ENCODE results near the gene ITIH6. TPM values are rescaled to one million over a fixed set of nuclear protein-coding genes. Genes with fewer than 3 reads are reported as not detected.

ITIH6 gene
- total RNA-seq, 4 donors from 2014 or later: not detected

DNA sequence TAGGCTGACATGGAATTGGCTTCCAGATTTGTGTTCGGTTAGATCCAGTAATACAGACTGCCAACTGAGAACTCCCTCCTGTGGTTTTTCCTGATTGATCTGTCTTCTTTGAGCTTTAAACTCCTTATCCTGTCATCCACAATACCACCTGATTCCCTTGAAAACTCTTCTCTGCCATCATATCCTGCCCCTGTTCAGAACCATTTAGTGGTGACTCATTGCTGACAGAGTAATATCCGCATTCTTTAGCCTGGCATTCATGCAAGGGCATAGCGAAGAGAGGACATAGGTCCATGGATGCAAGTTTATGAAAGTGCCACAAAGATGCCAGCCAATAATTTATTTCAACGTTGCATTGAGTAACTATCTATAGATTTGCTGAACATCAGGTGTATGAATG, 76.6 kb downstream of the ITIH6 start:
- 88% methylated on average over 4 of the region's 4 CpGs; no CpG with 5 or more reads in 1 of the 2 donors for WGBS, 2 donors (ENCODE audit: low coverage in 1 of 2)
- Histone ChIP-seq H3K4me3 (no peak overlapping the region), H3K27me3 (no peaks in the 10 kb centered on the region), H3K9me3 (no peaks in the 10 kb centered on the region), H3K36me3 (no peaks in the 10 kb centered on the region), H3K4me1 (no peaks in the 10 kb centered on the region), H3K27ac (no peak overlapping the region)
- DNase-seq: no peak
- intact Hi-C loops (cut with DNase I; ENCODE audit: low total_unique reads): no loop called here
- TF ChIP-seq, protein P1, sequence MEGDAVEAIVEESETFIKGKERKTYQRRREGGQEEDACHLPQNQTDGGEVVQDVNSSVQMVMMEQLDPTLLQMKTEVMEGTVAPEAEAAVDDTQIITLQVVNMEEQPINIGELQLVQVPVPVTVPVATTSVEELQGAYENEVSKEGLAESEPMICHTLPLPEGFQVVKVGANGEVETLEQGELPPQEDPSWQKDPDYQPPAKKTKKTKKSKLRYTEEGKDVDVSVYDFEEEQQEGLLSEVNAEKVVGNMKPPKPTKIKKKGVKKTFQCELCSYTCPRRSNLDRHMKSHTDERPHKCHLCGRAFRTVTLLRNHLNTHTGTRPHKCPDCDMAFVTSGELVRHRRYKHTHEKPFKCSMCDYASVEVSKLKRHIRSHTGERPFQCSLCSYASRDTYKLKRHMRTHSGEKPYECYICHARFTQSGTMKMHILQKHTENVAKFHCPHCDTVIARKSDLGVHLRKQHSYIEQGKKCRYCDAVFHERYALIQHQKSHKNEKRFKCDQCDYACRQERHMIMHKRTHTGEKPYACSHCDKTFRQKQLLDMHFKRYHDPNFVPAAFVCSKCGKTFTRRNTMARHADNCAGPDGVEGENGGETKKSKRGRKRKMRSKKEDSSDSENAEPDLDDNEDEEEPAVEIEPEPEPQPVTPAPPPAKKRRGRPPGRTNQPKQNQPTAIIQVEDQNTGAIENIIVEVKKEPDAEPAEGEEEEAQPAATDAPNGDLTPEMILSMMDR (IDR thresholded peaks at IDR 0.05): no peak
- no peak for TF ChIP-seq EP300 (IDR thresholded peaks at IDR 0.05; ENCODE audit: low read depth)
- no peak for TF ChIP-seq POLR2AphosphoS5 (IDR thresholded peaks at IDR 0.05)
- no peak for TF ChIP-seq POLR2A (IDR thresholded peaks at IDR 0.05)
- in situ Hi-C loops (cut with MboI; ENCODE audit: low pct_ligation_motif_present in 1 of 4, low pct_unique_long_range_greater_than_20kb in 1 of 4, low sequenced_read_pairs in 3 of 4): no loop called here

GRCh38 chrX:54715621-54716020, 82.4 kb downstream of the ITIH6 start:
- WGBS, 2 donors (ENCODE audit: low coverage in 1 of 2): 48% methylated on average over 1 of the region's 1 CpG; no CpG with 5 or more reads in 1 of the 2 donors
- no peak overlapping the region for H3K27ac ChIP-seq
- in situ Hi-C loops (cut with MboI; ENCODE audit: low pct_ligation_motif_present in 1 of 4, low pct_unique_long_range_greater_than_20kb in 1 of 4, low sequenced_read_pairs in 3 of 4): no loop called here
- TF ChIP-seq, protein P1 (IDR thresholded peaks at IDR 0.05): no peak
- TF ChIP-seq POLR2AphosphoS5 (IDR thresholded peaks at IDR 0.05) (no peak), POLR2A (IDR thresholded peaks at IDR 0.05) (no peak), EP300 (IDR thresholded peaks at IDR 0.05; ENCODE audit: low read depth) (no peak)
- H3K36me3 ChIP-seq: no peaks in the 10 kb centered on the region
- no peak for DNase-seq
- no peak overlapping the region for H3K4me3 ChIP-seq
- no peaks in the 10 kb centered on the region for H3K27me3 ChIP-seq
- H3K9me3 ChIP-seq: no peaks in the 10 kb centered on the region
- no peaks in the 10 kb centered on the region for H3K4me1 ChIP-seq
- intact Hi-C loops (cut with DNase I; ENCODE audit: low total_unique reads): no loop called here

GRCh38 chrX:54714424-54714823, 83.6 kb downstream of the ITIH6 start:
- H3K4me1 ChIP-seq: no peaks in the 10 kb centered on the region
- H3K27me3 ChIP-seq: no peaks in the 10 kb centered on the region
- no peak overlapping the region for H3K4me3 ChIP-seq
- no peak for TF ChIP-seq POLR2A (IDR thresholded peaks at IDR 0.05)
- TF ChIP-seq, protein P1 (IDR thresholded peaks at IDR 0.05): no peak
- no peak for TF ChIP-seq POLR2AphosphoS5 (IDR thresholded peaks at IDR 0.05)
- no peak for TF ChIP-seq EP300 (IDR thresholded peaks at IDR 0.05; ENCODE audit: low read depth)
- H3K9me3 ChIP-seq: no peaks in the 10 kb centered on the region
- no peak for DNase-seq
- H3K27ac ChIP-seq: no peak overlapping the region
- no peaks in the 10 kb centered on the region for H3K36me3 ChIP-seq
- intact Hi-C loops (cut with DNase I; ENCODE audit: low total_unique reads) (no loop called here), in situ Hi-C loops (cut with MboI; ENCODE audit: low pct_ligation_motif_present in 1 of 4, low pct_unique_long_range_greater_than_20kb in 1 of 4, low sequenced_read_pairs in 3 of 4) (no loop called here)

DNA sequence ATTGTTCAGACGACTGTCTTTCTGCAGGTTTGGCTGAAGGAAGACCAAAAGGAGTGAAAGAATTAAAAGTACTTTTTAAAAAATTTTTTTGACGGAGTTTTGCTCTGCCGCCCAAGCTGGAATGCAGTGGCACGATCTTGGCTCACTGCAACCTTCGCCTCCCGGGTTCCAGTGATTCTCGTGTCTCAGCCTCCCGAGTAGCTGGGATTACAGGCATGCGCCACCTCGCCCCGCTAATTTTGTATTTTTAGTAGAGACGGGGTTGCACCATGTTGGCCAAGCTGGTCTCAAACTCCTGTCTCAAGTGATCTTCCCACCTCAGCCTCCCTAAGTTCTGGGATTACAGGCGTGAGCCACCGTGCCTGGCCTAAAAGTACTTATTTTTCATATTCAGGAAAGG, 86.3 kb downstream of the ITIH6 start:
- Histone ChIP-seq H3K4me3 (no peak overlapping the region), H3K4me1 (no peaks in the 10 kb centered on the region), H3K27ac (no peak overlapping the region), H3K36me3 (no peaks in the 10 kb centered on the region), H3K27me3 (no peaks in the 10 kb centered on the region), H3K9me3 (no peaks in the 10 kb centered on the region)
- intact Hi-C loops (cut with DNase I; ENCODE audit: low total_unique reads): no loop called here
- no peak for DNase-seq
- WGBS, 2 donors (ENCODE audit: low coverage in 1 of 2): 83 to 88% methylated on average over 2 to 14 of the region's 14 CpGs
- TF ChIP-seq POLR2AphosphoS5 (IDR thresholded peaks at IDR 0.05) (no peak), POLR2A (IDR thresholded peaks at IDR 0.05) (no peak), EP300 (IDR thresholded peaks at IDR 0.05; ENCODE audit: low read depth) (no peak)
- TF ChIP-seq, protein P1 (IDR thresholded peaks at IDR 0.05): no peak
- in situ Hi-C loops (cut with MboI; ENCODE audit: low pct_ligation_motif_present in 1 of 4, low pct_unique_long_range_greater_than_20kb in 1 of 4, low sequenced_read_pairs in 3 of 4): no loop called here

Measured in transverse colon (tissue), 4 donors.